Measurements from ENCODE around the gene ENTPD2. TPM values are rescaled to one million over a fixed set of nuclear protein-coding genes. Genes with fewer than 3 reads are reported as not detected.
A peak's percentile ranks its signal among the peaks of the same experiment; 100 is the strongest.

The ENTPD2 gene
- total RNA-seq, 1 experiment from 2014 or later: 4.0 TPM

DNA sequence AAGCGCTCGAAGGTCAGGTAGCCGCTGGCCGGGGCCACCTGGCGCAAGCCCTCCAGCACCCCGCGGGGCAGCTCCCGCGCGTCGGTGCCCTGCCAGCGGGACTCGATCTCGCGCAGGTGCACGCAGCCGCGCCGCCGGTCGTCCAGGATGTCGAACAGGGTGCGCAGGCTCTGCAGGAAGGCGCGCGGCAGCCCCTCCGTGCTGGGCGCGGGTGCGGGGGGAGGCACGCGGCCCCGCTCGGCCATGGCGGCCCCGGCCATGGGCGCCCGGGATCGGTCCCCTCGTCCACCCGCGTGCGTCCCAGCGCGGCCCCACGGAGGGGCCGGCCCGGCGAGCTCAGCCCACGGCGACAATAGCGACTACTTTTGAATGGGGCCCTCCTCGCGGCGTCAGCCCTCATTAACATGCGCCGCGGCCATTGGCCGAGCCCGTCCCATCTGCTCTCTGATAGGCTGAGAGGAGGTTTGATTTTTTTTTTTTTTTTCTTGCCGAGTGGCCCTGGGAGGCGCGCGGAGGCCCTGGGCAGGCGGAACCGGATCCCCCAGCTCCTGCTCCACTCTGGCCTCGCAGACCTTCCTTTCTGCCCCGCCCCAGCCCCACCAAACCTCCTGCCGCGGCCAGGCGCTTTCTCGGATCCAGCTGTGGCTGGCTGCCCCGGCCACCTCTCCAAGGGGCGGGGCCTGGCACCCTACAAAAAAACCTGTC is 16.5 kb upstream of the ENTPD2 start, which contains the start of gene SAPCD2:
SAPCD2 (minus strand) TSS at position 357 of the 705 bp plus-strand sequence; CDS start at position 260, 97 bp downstream.
- peak within 1 kb of the TSS in 2 of 3 experiments; percentile 8 to 75; a peak in 1 of 7 replicates for H3K27ac Mint-ChIP-seq
- H4K91ac ChIP-seq (ENCODE audit: insufficient read length, low read depth, low read length): no peak within 1 kb of the TSS
- H3K27ac ChIP-seq (ENCODE audit: insufficient read length, low read depth, low read length): no peak within 1 kb of the TSS
- peak within 1 kb of the TSS; percentile 58 to 75 for H3K4me3 Mint-ChIP-seq
- H3K79me2 ChIP-seq (ENCODE audit: insufficient read depth, low read length): no peaks in the 10 kb centered on the region
- no peak within 1 kb of the TSS for H4K8ac ChIP-seq (replicated peaks; ENCODE audit: insufficient read length, low read depth, low read length)
- H2BK15ac ChIP-seq (ENCODE audit: low read depth, low read length): no peak within 1 kb of the TSS
- no peaks in the 10 kb centered on the region; a peak in 1 of 5 replicates for H3K9me3 Mint-ChIP-seq
- H3K18ac ChIP-seq (ENCODE audit: insufficient read length, low read depth, low read length): peak within 1 kb of the TSS; percentile 32
- H3K36me3 Mint-ChIP-seq (ENCODE audit: insufficient read depth in 1 of 3, low read depth in 3 of 3): peaks cover 0 to 4% (median 3%) of the 10 kb centered on the region in 3 experiments; a peak in 4 of 7 replicates
- H3K27me3 Mint-ChIP-seq (ENCODE audit: low read depth): peaks cover 5% of the 10 kb centered on the region
- H4K5ac ChIP-seq (ENCODE audit: insufficient read length, low read depth, low read length): no peak within 1 kb of the TSS
- WGBS (ENCODE audit: extremely low coverage, insufficient read length, low lambda C conversion rate): no CpG with 5 or more reads among the region's 74 CpGs
- no peak within 1 kb of the TSS for H2BK20ac ChIP-seq (ENCODE audit: low read depth, low read length, poor library complexity, severe bottlenecking)
- no peaks in the 10 kb centered on the region for H3K27me3 ChIP-seq (ENCODE audit: insufficient read depth, low read length)
- TF ChIP-seq, protein P1, sequence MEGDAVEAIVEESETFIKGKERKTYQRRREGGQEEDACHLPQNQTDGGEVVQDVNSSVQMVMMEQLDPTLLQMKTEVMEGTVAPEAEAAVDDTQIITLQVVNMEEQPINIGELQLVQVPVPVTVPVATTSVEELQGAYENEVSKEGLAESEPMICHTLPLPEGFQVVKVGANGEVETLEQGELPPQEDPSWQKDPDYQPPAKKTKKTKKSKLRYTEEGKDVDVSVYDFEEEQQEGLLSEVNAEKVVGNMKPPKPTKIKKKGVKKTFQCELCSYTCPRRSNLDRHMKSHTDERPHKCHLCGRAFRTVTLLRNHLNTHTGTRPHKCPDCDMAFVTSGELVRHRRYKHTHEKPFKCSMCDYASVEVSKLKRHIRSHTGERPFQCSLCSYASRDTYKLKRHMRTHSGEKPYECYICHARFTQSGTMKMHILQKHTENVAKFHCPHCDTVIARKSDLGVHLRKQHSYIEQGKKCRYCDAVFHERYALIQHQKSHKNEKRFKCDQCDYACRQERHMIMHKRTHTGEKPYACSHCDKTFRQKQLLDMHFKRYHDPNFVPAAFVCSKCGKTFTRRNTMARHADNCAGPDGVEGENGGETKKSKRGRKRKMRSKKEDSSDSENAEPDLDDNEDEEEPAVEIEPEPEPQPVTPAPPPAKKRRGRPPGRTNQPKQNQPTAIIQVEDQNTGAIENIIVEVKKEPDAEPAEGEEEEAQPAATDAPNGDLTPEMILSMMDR (conservative IDR thresholded peaks at IDR 0.05): no peak
- H3K14ac ChIP-seq (ENCODE audit: insufficient read depth, low read length): peak within 1 kb of the TSS; percentile 64
- no peak within 1 kb of the TSS for H3T11ph ChIP-seq (ENCODE audit: low read length)
- H3K4ac ChIP-seq (ENCODE audit: low read depth, low read length): no peak within 1 kb of the TSS; the same call in 1 of the 2 replicates
- H3K9ac ChIP-seq (ENCODE audit: extremely low read depth, insufficient read length, low read length): peak within 1 kb of the TSS; percentile 16
- no peaks in the 10 kb centered on the region for H3K79me1 ChIP-seq (ENCODE audit: insufficient read depth, low read depth, low read length, poor library complexity, severe bottlenecking)
- peak within 1 kb of the TSS; percentile 35 for H3K4me2 ChIP-seq (ENCODE audit: insufficient read depth, insufficient read length, low read length)
- peak within 1 kb of the TSS; percentile 25 for H2BK12ac ChIP-seq (ENCODE audit: insufficient read length, low read depth, low read length)
- no peaks in the 10 kb centered on the region for H3K9me3 ChIP-seq (ENCODE audit: control insufficient read depth, low read depth, low read length)
- no peak within 1 kb of the TSS for H3K56ac ChIP-seq (ENCODE audit: insufficient read length, low read depth, low read length)
- H2AFZ ChIP-seq (ENCODE audit: low read length): no peak within 1 kb of the TSS
- peak; percentile 94 for DNase-seq
- no peak within 1 kb of the TSS for H2AK5ac ChIP-seq (ENCODE audit: insufficient read length, low read length)
- no peaks in the 10 kb centered on the region for H3K23me2 ChIP-seq (ENCODE audit: insufficient read length, low read depth, low read length, poor library complexity, severe bottlenecking)
- H2BK5ac ChIP-seq (ENCODE audit: insufficient read length, low read length): no peak within 1 kb of the TSS
- H3K4me1 ChIP-seq (ENCODE audit: insufficient read depth, low read length): peaks cover 7% of the 10 kb centered on the region; the same call in 1 of the 2 replicates
- H3K4me1 Mint-ChIP-seq: peaks cover 22 to 31% of the 10 kb centered on the region in 2 experiments
- H3K23ac ChIP-seq (ENCODE audit: insufficient read length, low read depth, low read length): no peak within 1 kb of the TSS
- H2BK120ac ChIP-seq (ENCODE audit: low read depth, low read length, poor library complexity, severe bottlenecking): no peak within 1 kb of the TSS
- peaks cover 4% of the 10 kb centered on the region for H4K20me1 ChIP-seq (ENCODE audit: control insufficient read depth, insufficient read depth, insufficient read length)

All from H9 (cell line).